K562 (cell line): Measurements from ENCODE around the gene IKBKG. TPM values are rescaled to one million over a fixed set of nuclear protein-coding genes. Genes with fewer than 3 reads are reported as not detected.

Source experiments
- CCAR2 ChIP-seq: fragments of 200-400 bp; formaldehyde crosslinking; IDR thresholded peaks from 2 replicates; pipeline ENCODE4 v1.6.1; 2017; ENCODE audit warnings: mild to moderate bottlenecking, low read depth, low read length
- CHD4 ChIP-seq: fragments of 200-600 bp; sonication (generic); IDR thresholded peaks from 3 replicates; pipeline ENCODE4 v1.6.1; 2012; ENCODE audit warnings: low read depth, mild to moderate bottlenecking, mixed read lengths, low read length, inconsistent platforms; ENCODE audit not compliant: insufficient read depth, insufficient replicate concordance, poor library complexity, severe bottlenecking
- DACH1 ChIP-seq: fragments of 450-650 bp; IDR thresholded peaks from 2 replicates; pipeline ENCODE4 v1.6.1; 2018; ENCODE audit not compliant: partially characterized antibody
- GABPB1 ChIP-seq: sonication (generic); formaldehyde crosslinking; IDR thresholded peaks from 2 replicates; pipeline ENCODE4 v1.8.0; 2022; ENCODE audit warnings: mild to moderate bottlenecking, missing genetic modification reagents
- GATA2 ChIP-seq: sonication (generic); formaldehyde crosslinking; IDR thresholded peaks from 2 replicates; pipeline ENCODE4 v1.4.0; 2020; ENCODE audit warnings: mild to moderate bottlenecking, missing genetic modification reagents
- HDAC3 ChIP-seq: fragments of 450-650 bp; IDR thresholded peaks from 2 replicates; pipeline ENCODE4 v1.6.1; 2018; ENCODE audit warnings: borderline replicate concordance, mild to moderate bottlenecking, moderate library complexity; ENCODE audit not compliant: partially characterized antibody
- MTF1 ChIP-seq: fragments of 250-450 bp; sonication (Bioruptor Pico); IDR thresholded peaks from 2 replicates; pipeline ENCODE4 v1.9.0; 2021; ENCODE audit warnings: moderate library complexity, mild to moderate bottlenecking, inconsistent platforms, borderline replicate concordance
- NEUROD1 ChIP-seq: fragments of 150-350 bp; IDR thresholded peaks from 2 replicates; pipeline ENCODE4 v1.6.1; 2014; ENCODE audit warnings: borderline replicate concordance, low read length, low read depth; ENCODE audit not compliant: partially characterized antibody
- RFX1 ChIP-seq: fragments of 450-650 bp; IDR thresholded peaks from 2 replicates; pipeline ENCODE4 v1.6.1; 2016; ENCODE audit warnings: mild to moderate bottlenecking, moderate library complexity
- RNF2 ChIP-seq: sonication (generic); IDR thresholded peaks from 2 replicates; pipeline ENCODE4 v1.6.1; 2016
- SAFB2 ChIP-seq: fragments of 200-400 bp; formaldehyde crosslinking; IDR thresholded peaks from 2 replicates; pipeline ENCODE4 v1.6.1; 2018; ENCODE audit warnings: borderline replicate concordance, low read length, low read depth, moderate library complexity; ENCODE audit not compliant: severe bottlenecking
- TAF15 ChIP-seq: fragments of 200-400 bp; formaldehyde crosslinking; IDR thresholded peaks from 2 replicates; pipeline ENCODE4 v1.6.1; 2017; ENCODE audit warnings: mild to moderate bottlenecking, low read depth, low read length, moderate library complexity
- WHSC1 ChIP-seq: IDR thresholded peaks from one replicate; pipeline ENCODE4 v1.6.1; 2012; ENCODE audit warnings: low read length, control low read depth, inconsistent platforms
- polyA plus RNA-seq, 8 experiments: library from polyadenylated mRNA; depleted of rRNA in 4 of 8; stranded (reverse) in 5 of 8; unstranded in 3 of 8; fragments of >200 nt; fragmentation: Nextera tagmentation in 2 of 8; fragmentation: Illumina TruSeq in 1 of 8; extraction: Ambion mirVana in 2 of 8; extraction: Trizol in 1 of 8; gene quantifications; 2 replicates each; pipeline versions ENCODE4 v1.2.1 to v1.2.3, GENCODE V29; 2011 to 2014; ENCODE audit warnings: inconsistent platforms in 1 of 8, missing spikeins in 1 of 8
- total RNA-seq, 7 experiments: library from RNA; depleted of rRNA in 6 of 7; stranded (reverse); fragments of >200 nt in 6 of 7; fragmentation: Illumina TruSeq in 2 of 7; extraction: Trizol in 2 of 7; gene quantifications; 2 replicates each; pipeline versions ENCODE4 v1.2.1 to v1.2.3, GENCODE V29; 2011 to 2021; ENCODE audit warnings: low replicate concordance in 1 of 7
- TF ChIP-seq, protein P1 (sequence below): sonication (generic); formaldehyde crosslinking; IDR thresholded peaks from 2 replicates; pipeline ENCODE4 v1.8.0; 2023; ENCODE audit warnings: missing genetic modification reagents, mild to moderate bottlenecking, borderline replicate concordance
- TF ChIP-seq, protein P2 (sequence below), 3 experiments: IDR thresholded peaks in 2 of 3; conservative IDR thresholded peaks in 1 of 3; 2 replicates each; pipeline ENCODE4 v1.5.1; 2011 to 2012; ENCODE audit warnings: low read length in 3 of 3, mild to moderate bottlenecking in 3 of 3, control low read depth in 2 of 3, improper control_type of control experiment in 1 of 3, inconsistent platforms in 1 of 3, low read depth in 1 of 3, mixed read lengths in 1 of 3, moderate library complexity in 1 of 3; ENCODE audit not compliant: insufficient read depth in 2 of 3
- TF ChIP-seq, protein P3 (sequence below), 3 experiments: fragments of 200-800 bp in 1 of 3; sonication (Bioruptor generic) in 1 of 3; sonication (generic) in 1 of 3; formaldehyde crosslinking in 1 of 3; IDR thresholded peaks; 2 replicates each; pipeline versions ENCODE4 v1.6.1 to v1.8.0; 2016 to 2022; ENCODE audit warnings: mild to moderate bottlenecking in 2 of 3, missing compliant biosample characterization in 2 of 3, missing genetic modification characterization in 2 of 3, missing genetic modification reagents in 1 of 3
- TF ChIP-seq, protein P4 (sequence below): sonication (generic); formaldehyde crosslinking; IDR thresholded peaks from 2 replicates; pipeline ENCODE4 v1.8.1; 2023; ENCODE audit warnings: mild to moderate bottlenecking, missing genetic modification reagents, moderate library complexity

Gene IKBKG
- total and polyA plus RNA-seq, 9 of the 15 experiments (the other 6 are each of a cell fraction or from before 2014, with no cell fraction given): 0.68 to 60.0 (median 21.9) TPM

DNA sequence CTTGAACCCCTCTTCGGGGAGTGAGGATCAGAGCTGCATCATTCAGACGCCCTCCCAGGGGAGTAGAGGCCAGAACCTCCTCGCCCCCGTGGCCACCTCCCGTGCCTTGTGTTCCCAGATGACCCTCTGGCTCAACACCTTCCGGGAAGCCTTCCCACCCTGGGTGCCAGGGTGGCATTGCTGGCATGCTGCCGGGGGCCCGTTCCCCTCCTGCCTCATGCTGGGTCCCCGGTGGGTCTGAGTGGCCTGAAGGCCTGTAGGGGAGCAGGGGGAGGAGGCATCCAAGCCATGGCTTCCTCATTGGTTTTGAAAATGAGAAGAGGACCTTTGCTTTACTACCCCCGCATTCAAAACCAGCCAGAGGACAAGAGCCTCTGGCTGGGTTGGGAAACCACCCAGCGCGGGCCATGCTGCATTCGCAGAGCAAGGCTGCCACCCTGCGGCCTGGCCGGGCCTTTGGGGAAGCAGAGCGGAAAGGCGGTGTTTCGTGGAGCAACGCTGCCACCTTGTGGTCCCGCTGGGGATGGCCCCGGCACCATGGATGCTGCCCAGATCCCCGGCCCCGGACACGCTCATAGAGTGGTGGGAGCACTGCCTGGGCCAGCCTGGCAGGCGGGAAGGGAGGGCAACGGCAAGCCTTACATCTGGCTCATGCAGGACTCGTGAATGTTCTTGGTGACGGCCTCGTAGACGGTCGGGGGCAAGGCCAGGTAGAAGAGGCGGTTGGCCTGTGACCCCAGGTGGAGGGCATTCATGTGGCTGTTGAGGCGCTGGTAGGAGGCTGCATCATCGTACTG, 12.7 kb upstream of the IKBKG start (continued):
- TF ChIP-seq, protein P1, sequence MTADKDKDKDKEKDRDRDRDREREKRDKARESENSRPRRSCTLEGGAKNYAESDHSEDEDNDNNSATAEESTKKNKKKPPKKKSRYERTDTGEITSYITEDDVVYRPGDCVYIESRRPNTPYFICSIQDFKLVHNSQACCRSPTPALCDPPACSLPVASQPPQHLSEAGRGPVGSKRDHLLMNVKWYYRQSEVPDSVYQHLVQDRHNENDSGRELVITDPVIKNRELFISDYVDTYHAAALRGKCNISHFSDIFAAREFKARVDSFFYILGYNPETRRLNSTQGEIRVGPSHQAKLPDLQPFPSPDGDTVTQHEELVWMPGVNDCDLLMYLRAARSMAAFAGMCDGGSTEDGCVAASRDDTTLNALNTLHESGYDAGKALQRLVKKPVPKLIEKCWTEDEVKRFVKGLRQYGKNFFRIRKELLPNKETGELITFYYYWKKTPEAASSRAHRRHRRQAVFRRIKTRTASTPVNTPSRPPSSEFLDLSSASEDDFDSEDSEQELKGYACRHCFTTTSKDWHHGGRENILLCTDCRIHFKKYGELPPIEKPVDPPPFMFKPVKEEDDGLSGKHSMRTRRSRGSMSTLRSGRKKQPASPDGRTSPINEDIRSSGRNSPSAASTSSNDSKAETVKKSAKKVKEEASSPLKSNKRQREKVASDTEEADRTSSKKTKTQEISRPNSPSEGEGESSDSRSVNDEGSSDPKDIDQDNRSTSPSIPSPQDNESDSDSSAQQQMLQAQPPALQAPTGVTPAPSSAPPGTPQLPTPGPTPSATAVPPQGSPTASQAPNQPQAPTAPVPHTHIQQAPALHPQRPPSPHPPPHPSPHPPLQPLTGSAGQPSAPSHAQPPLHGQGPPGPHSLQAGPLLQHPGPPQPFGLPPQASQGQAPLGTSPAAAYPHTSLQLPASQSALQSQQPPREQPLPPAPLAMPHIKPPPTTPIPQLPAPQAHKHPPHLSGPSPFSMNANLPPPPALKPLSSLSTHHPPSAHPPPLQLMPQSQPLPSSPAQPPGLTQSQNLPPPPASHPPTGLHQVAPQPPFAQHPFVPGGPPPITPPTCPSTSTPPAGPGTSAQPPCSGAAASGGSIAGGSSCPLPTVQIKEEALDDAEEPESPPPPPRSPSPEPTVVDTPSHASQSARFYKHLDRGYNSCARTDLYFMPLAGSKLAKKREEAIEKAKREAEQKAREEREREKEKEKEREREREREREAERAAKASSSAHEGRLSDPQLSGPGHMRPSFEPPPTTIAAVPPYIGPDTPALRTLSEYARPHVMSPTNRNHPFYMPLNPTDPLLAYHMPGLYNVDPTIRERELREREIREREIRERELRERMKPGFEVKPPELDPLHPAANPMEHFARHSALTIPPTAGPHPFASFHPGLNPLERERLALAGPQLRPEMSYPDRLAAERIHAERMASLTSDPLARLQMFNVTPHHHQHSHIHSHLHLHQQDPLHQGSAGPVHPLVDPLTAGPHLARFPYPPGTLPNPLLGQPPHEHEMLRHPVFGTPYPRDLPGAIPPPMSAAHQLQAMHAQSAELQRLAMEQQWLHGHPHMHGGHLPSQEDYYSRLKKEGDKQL (CRISPR knock-in tag): no peak
- TF ChIP-seq SAFB2 (no peak), NEUROD1 (peak; percentile 68), RNF2 (no peak), TAF15 (no peak), HDAC3 (no peak), DACH1 (no peak), CHD4 (no peak), RFX1 (no peak), GABPB1 (CRISPR knock-in tag) (peak; percentile 79), MTF1 (CRISPR knock-in tag) (no peak), WHSC1 (no peak), CCAR2 (no peak), GATA2 (CRISPR knock-in tag) (no peak)
- TF ChIP-seq, protein P2, sequence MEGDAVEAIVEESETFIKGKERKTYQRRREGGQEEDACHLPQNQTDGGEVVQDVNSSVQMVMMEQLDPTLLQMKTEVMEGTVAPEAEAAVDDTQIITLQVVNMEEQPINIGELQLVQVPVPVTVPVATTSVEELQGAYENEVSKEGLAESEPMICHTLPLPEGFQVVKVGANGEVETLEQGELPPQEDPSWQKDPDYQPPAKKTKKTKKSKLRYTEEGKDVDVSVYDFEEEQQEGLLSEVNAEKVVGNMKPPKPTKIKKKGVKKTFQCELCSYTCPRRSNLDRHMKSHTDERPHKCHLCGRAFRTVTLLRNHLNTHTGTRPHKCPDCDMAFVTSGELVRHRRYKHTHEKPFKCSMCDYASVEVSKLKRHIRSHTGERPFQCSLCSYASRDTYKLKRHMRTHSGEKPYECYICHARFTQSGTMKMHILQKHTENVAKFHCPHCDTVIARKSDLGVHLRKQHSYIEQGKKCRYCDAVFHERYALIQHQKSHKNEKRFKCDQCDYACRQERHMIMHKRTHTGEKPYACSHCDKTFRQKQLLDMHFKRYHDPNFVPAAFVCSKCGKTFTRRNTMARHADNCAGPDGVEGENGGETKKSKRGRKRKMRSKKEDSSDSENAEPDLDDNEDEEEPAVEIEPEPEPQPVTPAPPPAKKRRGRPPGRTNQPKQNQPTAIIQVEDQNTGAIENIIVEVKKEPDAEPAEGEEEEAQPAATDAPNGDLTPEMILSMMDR (IDR thresholded peaks at IDR 0.05 in 2 of 3, conservative IDR thresholded peaks at IDR 0.05 in 1 of 3; ENCODE audit: insufficient read depth in 2 of 3, low read depth in 1 of 3, low read length in 3 of 3): peak; percentile 99 to 100 (median 99)
- TF ChIP-seq, protein P3, sequence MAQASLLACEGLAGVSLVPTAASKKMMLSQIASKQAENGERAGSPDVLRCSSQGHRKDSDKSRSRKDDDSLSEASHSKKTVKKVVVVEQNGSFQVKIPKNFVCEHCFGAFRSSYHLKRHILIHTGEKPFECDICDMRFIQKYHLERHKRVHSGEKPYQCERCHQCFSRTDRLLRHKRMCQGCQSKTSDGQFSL (CRISPR knock-in tag; IDR thresholded peaks at IDR 0.05): no peak
- TF ChIP-seq, protein P3 (tag; IDR thresholded peaks at IDR 0.05): no peak
- TF ChIP-seq, protein P4, sequence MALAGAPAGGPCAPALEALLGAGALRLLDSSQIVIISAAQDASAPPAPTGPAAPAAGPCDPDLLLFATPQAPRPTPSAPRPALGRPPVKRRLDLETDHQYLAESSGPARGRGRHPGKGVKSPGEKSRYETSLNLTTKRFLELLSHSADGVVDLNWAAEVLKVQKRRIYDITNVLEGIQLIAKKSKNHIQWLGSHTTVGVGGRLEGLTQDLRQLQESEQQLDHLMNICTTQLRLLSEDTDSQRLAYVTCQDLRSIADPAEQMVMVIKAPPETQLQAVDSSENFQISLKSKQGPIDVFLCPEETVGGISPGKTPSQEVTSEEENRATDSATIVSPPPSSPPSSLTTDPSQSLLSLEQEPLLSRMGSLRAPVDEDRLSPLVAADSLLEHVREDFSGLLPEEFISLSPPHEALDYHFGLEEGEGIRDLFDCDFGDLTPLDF: no peak
